ENCODE results near the gene PRSS22. TPM values are rescaled to one million over a fixed set of nuclear protein-coding genes. Genes with fewer than 3 reads are reported as not detected.

PRSS22 gene
- polyA plus RNA-seq, 1 of the 3 experiments (the other 2 are of a cell fraction), result not detected

GRCh38 chr16:2840914-2841313 lies 17.1 kb downstream of the PRSS22 start:
- CTCF ChIA-PET, result interaction anchor here (2.7 kb wide), 2 partner anchors 79 to 86 kb away, joined by 18 to 25 read pairs; no protein-coding TSS in a partner anchor
- Histone ChIP-seq H3K4me3 (ENCODE audit: low read depth in 2 of 2, low read length in 1 of 2) (no peak overlapping the region), H3K4me1 (ENCODE audit: control insufficient read depth in 1 of 2, insufficient read depth in 2 of 2, low read depth in 1 of 2, low read length in 1 of 2) (peaks cover 0 to 4% of the 10 kb centered on the region in 2 experiments; a peak in 1 of 4 replicates), H3K79me2 (ENCODE audit: insufficient read depth) (no peaks in the 10 kb centered on the region), H4K20me1 (ENCODE audit: insufficient read depth) (no peaks in the 10 kb centered on the region), H3K36me3 (replicated peaks in 1 of 2; ENCODE audit: control insufficient read depth in 1 of 2, insufficient read depth in 2 of 2, low read length in 1 of 2) (no peaks in the 10 kb centered on the region), H3F3A (replicated peaks; ENCODE audit: insufficient read depth) (peaks cover 2% of the 10 kb centered on the region), H3K4me2 (no peak overlapping the region), H3K9ac (no peak overlapping the region), H3K9me3 (no peaks in the 10 kb centered on the region), H3K27ac (ENCODE audit: low read depth in 2 of 2, low read length in 1 of 2) (no peak overlapping the region), H3K9me2 (no peaks in the 10 kb centered on the region), H2AFZ (ENCODE audit: low read depth) (no peak overlapping the region), H3K27me3 (ENCODE audit: insufficient read depth) (no peaks in the 10 kb centered on the region)
- TF ChIP-seq YY1 (IDR thresholded peaks at IDR 0.05; ENCODE audit: low read depth) (no peak), JUND (IDR thresholded peaks at IDR 0.05) (no peak), ELF1 (IDR thresholded peaks at IDR 0.05) (no peak), CHD2 (IDR thresholded peaks at IDR 0.05; ENCODE audit: low read length, partially characterized antibody) (no peak)
- no peak for DNase-seq
- WGBS (ENCODE audit: low lambda C conversion rate), result 90% methylated on average over 5 of the region's 12 CpGs
- POLR2A ChIA-PET, result no interaction called here

DNA sequence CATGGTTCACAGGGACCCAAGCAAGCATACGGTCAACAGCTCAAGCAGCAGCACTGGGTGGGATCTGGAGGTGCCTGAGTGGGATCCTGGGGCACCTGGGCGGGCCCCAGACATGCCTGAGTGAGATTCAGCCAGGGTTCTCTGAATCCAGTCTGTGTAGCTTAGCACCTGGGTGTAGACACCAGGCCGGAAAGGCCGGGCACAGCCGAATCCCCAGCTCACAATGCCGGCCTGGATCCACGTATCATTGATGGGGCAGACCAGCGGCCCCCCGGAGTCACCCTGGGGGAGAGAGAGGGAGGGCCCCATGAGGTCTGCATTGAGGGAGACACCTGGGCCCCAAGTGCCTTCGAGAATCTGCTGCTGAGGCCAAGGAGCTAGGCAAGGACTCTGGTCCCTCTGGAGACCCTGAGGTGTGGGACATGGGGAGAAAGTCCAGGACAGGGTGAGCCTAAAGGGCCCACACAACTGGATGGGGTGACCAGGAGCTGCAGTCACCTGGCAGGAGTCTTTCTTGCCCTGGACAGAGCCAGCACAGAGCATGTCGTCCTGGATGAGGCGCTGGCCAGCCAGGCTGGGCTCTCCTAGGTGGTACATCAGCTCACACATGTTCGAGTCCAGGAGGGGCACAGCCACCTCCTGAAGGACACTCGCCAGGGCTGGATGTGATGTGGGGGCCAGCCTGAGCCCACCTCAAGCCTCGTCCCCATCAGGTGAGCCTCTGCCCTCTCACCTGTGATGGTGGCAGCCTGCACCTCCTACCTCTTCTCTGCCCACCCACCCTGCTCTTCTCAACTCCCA lies 18.1 kb downstream of the PRSS22 start:
- no peak overlapping the region for H3K27ac ChIP-seq (ENCODE audit: low read depth in 2 of 2, low read length in 1 of 2)
- no peak overlapping the region for H3K9ac ChIP-seq
- H3K9me2 ChIP-seq, result no peaks in the 10 kb centered on the region
- no peaks in the 10 kb centered on the region for H3K36me3 ChIP-seq (replicated peaks in 1 of 2; ENCODE audit: control insufficient read depth in 1 of 2, insufficient read depth in 2 of 2, low read length in 1 of 2)
- no peaks in the 10 kb centered on the region for H3K79me2 ChIP-seq (ENCODE audit: insufficient read depth)
- CTCF ChIA-PET, result interaction anchor here (0.6 to 3.1 kb wide), 29 partner anchors 8 to 332 kb away, joined by 3 to 144 read pairs (median 8); partner anchors contain the start of genes FLYWCH2, PRSS21, PRSS22 and PRSS41
- no peak overlapping the region for H2AFZ ChIP-seq (ENCODE audit: low read depth)
- TF ChIP-seq FOXM1 (IDR thresholded peaks at IDR 0.05; ENCODE audit: low read depth), result no peak
- no peak for TF ChIP-seq RCOR1 (IDR thresholded peaks at IDR 0.05; ENCODE audit: low read length)
- TF ChIP-seq CTCF (IDR thresholded peaks at IDR 0.05), result no peak
- no peak for TF ChIP-seq MXI1 (IDR thresholded peaks at IDR 0.05; ENCODE audit: low read depth, low read length)
- TF ChIP-seq PBX3 (IDR thresholded peaks at IDR 0.05), result no peak
- no peak for TF ChIP-seq ZBTB33 (IDR thresholded peaks at IDR 0.05; ENCODE audit: borderline replicate concordance, low read depth)
- TF ChIP-seq EP300 (IDR thresholded peaks at IDR 0.05; ENCODE audit: borderline replicate concordance in 1 of 2, low read depth in 1 of 2, low read length in 1 of 2), result no peak
- no peak for TF ChIP-seq REST (IDR thresholded peaks at IDR 0.05; ENCODE audit: low read depth, low read length)
- no peak for TF ChIP-seq GABPA (IDR thresholded peaks at IDR 0.05; ENCODE audit: low read depth)
- no peak for TF ChIP-seq TEAD4 (IDR thresholded peaks at IDR 0.05; ENCODE audit: borderline replicate concordance, insufficient read depth)
- no peak for TF ChIP-seq JUND (IDR thresholded peaks at IDR 0.05)
- no peak for TF ChIP-seq GATA2 (CRISPR knock-in tag; IDR thresholded peaks at IDR 0.05)
- H4K20me1 ChIP-seq (ENCODE audit: insufficient read depth), result no peaks in the 10 kb centered on the region
- peaks cover 9% of the 10 kb centered on the region for H3F3A ChIP-seq (replicated peaks; ENCODE audit: insufficient read depth)
- WGBS (ENCODE audit: low lambda C conversion rate), result 43% methylated on average over 2 of the region's 15 CpGs
- H3K9me3 ChIP-seq, result no peaks in the 10 kb centered on the region
- no peak for DNase-seq
- peaks cover 0 to 4% of the 10 kb centered on the region in 2 experiments; a peak in 1 of 4 replicates for H3K4me1 ChIP-seq (ENCODE audit: control insufficient read depth in 1 of 2, insufficient read depth in 2 of 2, low read depth in 1 of 2, low read length in 1 of 2)
- POLR2A ChIA-PET, result interaction anchor here (1.1 to 1.2 kb wide), 2 partner anchors 28 to 42 kb away, joined by 4 to 23 read pairs; no protein-coding TSS in a partner anchor
- no peak overlapping the region for H3K4me2 ChIP-seq
- no peaks in the 10 kb centered on the region for H3K27me3 ChIP-seq (ENCODE audit: insufficient read depth)
- no peak overlapping the region for H3K4me3 ChIP-seq (ENCODE audit: low read depth in 2 of 2, low read length in 1 of 2)

Measured in SK-N-SH (cell line).